ENCODE measurements around the gene ANO5.

GRCh38 chr11:22317656-22318055 lies 124.8 kb downstream of the ANO5 start:
- TF ChIP-seq CTCF (conservative IDR thresholded peaks at IDR 0.05; ENCODE audit: low read length), result no peak
- no peak for TF ChIP-seq EZH2phosphoT487 (IDR thresholded peaks at IDR 0.05; ENCODE audit: borderline replicate concordance, low read depth, low read length)

Measured in OCI-LY7 (cell line).